NCI-H1105 treated with DMSO at 0.1 percent for 48 hours (cell line): ENCODE data around the gene DNTT.
A peak's percentile ranks its signal among the peaks of the same experiment; 100 is the strongest.
"Not testable (repeated sequence)": the region's sequence is repeated elsewhere in the genome, so short reads cannot be mapped to it uniquely, and the experiment has no call there.

ENCODE experiments used
- DNase-seq: peaks from one replicate; lab custom pipeline; 2025; lab: John Stamatoyannopoulos, UW

DNTT gene

GRCh38 chr10:96276426-96276825 is 27.8 kb upstream of the DNTT start:
- no peak for DNase-seq

DNA sequence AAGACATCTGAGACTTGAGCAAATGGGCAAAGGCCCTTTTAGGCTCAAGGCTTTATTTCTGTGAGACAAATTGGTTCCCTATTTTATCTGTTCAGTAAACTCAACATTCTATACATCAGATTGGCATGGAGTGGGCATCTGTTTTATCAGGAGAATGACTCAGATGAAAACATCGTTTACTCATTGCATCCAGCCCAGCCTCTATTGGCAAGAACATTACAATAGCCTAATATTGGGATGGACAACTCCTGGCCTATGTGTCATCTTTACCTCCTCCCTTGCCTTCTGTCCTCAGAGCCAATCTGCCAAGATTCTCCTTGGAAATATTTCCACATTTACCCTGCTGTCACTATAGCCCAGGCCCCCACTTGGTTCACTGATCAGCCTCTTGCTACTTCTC is 27.4 kb upstream of the DNTT start:
- no peak for DNase-seq

- DNase-seq, result no peak
Measured at GRCh38 chr10:96279191-96279641, 25.0 kb upstream of the DNTT start.

DNA sequence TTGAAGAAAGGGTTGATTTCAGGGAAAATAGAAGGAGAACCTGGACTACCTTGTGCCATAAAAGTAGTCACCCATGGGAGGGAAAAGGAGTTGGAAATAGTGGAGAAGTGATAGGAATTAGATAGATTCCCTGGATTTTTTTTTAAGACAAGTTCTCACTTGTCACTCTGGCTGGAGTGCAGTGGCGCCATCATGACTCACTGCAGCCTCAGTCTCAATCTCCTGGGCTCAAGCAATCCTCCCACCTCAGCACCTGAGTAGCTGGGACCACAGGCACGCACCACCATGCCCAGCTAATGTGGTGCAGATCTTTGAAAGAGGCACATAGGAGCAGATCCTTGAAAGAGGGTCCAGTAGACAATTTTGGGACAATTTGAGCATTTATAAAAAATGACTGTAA is 23.4 kb upstream of the DNTT start:
- DNase-seq, result no peak

GRCh38 chr10:96281444-96282029 is 22.7 kb upstream of the DNTT start:
- DNase-seq, result no peak

GRCh38 chr10:96283351-96283750 is 20.9 kb upstream of the DNTT start:
- DNase-seq, result no peak

GRCh38 chr10:96283756-96284155 is 20.5 kb upstream of the DNTT start:
- DNase-seq, result no peak

- DNase-seq, result no peak
Measured at GRCh38 chr10:96285331-96285752, 18.9 kb upstream of the DNTT start.

DNA sequence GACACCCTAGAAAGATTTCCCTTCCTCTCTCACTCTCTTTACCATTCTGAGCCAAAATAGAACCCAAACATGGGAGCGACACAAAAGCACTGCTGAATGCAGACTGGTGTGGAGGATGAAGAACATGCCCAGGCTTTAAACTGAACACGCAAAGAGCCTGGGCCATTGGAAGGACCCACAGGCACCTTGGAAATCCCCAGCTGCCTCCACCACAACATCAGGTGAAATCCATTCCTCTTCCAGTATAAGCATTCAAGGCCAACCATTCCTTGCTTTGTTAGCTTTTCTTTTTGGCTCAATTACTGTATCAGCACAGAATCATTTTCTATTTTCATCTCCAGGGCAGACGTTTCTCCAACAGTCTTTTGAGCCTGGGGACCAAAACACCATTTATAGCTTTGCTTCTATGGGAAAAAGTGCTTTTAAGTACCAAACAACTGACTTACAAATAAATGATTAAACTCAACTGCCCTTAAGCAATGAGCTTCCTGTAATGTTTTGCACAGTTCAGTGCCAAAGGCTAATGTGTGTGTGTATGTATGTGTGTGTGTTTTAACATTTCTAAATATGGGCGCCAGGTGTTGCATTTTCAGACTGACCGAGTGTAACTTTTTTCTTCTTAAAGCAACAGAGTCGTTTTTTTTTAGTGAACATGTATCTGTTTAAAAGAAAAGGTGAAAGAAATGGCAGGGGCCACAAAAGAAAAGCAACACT is 16.7 kb upstream of the DNTT start:
- peak; percentile 63 for DNase-seq

- DNase-seq, result no peak
Measured at GRCh38 chr10:96288151-96288621, 16.0 kb upstream of the DNTT start.

DNA sequence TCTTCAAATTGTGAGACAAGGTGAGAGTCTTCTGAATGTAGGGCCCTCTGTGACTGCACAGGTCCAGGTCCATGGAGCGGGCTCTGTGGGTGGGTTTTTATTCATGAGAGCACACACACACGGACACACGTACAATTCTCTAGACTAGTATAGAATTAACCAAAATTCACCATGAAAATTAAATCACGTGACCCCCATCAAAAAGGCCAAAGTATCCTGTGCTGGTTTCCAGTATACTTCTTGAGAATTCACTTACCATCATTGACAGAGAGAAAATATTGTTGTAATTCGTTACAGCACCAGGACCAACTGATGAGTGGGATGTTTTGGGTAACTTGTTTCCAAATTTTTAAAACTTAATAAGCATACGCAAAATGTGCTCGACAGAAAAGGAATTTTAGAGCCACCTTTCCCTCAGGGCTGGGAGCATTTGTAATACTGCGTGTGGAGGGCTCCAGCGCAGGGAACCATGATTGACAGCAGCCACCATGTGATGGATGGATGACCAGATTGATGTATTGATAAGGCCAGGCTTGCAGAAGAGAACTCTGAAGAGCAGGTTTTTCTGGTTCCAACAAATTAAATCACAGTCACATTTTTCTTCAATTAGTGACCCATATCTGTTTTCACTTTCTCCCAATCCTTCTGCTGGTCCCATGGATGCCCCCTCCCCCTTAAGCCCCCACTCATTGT is 14.9 kb upstream of the DNTT start:
- DNase-seq, result no peak

DNA sequence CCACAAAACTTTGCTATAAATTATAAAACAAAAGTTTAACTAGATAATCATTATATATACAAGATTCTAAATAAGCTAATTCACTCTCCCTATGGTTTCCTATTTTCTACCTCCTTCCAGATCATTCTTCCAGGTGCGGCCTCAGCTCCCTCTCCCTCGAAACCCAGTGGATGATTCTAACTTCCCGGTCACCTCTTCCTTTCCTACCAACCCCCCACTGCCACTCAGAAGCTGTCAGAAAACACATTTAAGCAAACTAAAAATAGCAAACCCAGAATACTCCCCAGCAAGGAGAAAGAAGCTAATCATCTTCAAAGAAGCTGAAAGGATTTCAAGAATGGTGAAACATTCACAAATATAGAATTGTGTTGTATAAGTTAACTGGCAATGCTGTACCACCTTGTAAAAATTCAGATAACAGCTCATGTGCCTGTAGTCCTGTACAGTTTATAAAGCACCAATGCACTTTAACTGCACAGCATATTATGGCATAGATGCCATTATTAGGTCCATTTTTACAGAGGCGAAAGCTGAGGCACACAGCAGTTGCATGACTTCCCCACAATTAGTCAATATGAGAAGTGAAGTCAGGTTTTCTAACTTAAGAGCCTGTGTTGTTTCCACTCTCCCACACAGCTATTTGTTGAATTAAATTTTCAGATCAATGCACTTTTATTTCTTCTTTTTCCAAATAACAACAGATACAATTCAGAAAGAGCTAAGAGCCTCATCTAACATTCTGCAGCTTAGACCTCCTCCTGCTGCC is 13.7 kb upstream of the DNTT start:
- DNase-seq, result no peak

DNA sequence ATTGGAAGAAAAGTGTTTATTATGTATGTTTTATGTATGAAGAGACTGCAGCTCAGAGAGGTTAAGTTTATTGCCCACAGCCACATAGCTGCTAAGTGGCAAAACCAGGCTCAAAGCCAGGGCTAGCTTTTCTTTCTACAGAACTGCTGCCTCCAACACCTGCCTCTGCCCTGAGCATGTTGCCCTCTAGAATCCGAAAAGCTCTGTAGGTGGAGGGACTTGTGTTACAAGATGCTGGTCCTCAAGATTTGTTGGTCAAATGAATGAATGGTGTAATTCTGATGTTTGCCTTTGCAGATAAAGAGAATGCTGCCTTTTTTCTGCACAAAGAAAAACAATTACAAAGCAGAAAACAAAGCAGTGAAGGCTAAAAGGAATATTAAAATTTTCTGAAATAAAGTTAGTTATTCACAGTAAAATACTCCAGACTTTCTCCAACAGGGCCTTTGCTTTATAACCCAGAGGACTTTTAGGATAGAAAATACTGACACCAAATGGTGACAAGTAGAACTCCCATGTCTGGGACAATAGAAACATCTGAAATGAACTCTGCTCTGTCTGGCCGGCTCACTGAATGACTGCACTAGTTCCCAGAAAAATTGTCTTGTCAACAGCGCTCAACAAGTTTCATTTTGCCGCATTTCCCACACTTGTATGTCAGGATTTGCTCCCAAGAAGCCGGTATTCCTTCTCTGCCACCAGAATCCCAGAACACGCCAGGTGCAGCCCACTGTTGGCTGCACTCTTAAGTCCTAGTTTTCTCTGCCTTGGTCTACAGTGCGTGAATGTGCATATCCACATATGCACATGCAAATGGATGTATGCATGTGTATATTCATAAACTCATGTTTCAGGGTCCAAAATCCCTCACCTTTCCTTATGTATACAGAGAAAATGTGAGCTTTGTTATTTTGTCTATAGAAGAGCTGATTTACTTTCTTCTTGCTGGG is 11.0 kb upstream of the DNTT start:
- DNase-seq, result peak; percentile 28

DNA sequence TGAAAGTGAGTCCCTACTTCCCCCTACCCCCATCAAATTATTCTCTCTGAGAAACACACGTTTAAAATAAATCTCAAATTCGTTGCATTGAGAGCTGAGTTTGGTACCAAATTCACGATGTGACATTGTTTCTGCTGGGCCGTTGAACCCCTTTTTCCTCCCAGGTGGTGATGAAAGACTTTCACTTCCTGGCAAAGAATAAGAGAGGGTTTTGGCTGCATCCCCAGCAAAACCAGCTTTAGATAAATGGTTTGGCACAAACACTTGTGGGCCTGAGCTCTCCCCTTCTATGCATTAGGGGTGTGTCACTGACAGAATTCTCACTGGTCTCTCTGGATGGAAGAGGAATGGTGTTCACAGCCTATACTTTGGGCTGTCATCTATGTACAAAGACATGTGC is 8.8 kb upstream of the DNTT start:
- DNase-seq, result no peak

- DNase-seq, result no peak
Measured at GRCh38 chr10:96297486-96297885, 6.7 kb upstream of the DNTT start.

DNA sequence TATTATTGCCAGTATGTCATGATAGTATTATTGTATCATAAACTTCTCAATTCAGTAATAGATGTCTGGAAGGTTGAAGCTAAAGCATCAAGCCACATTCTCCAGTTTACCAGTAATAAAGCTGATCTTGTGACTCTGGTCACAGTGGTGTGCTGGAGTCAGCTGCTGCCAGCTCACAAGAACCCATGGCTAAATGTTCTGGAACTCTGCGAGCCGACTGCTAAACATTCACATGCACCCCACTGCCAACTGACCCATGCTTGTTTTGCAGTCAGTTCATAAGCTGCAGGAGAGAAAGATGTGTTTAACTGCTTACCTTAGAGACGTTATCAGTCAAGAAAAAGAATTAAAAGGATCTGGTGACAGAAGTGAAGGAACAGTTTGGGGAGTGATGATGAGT is 5.9 kb upstream of the DNTT start:
- no peak for DNase-seq

- DNase-seq, result peak; percentile 8
Measured at GRCh38 chr10:96299383-96299782, 4.9 kb upstream of the DNTT start.

- no peak for DNase-seq
Measured at GRCh38 chr10:96301616-96302015, 2.6 kb upstream of the DNTT start.

GRCh38 chr10:96305019-96305418 is 785 bp downstream of the DNTT start:
- DNase-seq, result no peak

DNA sequence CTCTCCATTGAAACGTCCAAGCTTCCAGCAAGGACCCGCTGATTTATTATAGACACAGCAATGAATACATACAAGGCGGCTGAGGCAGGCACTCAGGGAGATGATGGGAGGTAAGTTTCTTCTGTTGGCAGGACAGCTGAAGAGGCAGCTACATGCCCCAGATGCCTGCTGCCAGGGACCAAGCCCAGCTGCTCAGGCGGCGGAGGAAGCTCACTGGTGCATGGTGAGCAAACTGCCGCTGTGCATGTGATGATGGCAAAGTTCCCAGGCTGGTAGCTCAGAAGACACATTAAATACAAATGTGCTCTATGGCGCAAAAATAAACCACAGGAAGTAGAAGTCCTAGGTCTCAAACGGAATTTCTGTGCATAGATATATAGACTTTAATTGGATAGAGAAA is 2.3 kb downstream of the DNTT start:
- DNase-seq, result peak; percentile 35

- DNase-seq, result not testable (repeated sequence)
Measured at GRCh38 chr10:96308854-96309253, 4.6 kb downstream of the DNTT start.
